HepG2 (cell line): ENCODE data around the gene USP8.

ENCODE experiments used
- CTCF ChIP-seq: sonication (generic); formaldehyde crosslinking; IDR thresholded peaks from 2 replicates; pipeline ENCODE4 v1.5.0; 2020; ENCODE audit warnings: mild to moderate bottlenecking, missing genetic modification reagents, moderate library complexity
- ELF1 ChIP-seq: sonication (generic); formaldehyde crosslinking; IDR thresholded peaks from 2 replicates; pipeline ENCODE4 v1.4.0; 2020; ENCODE audit warnings: missing genetic modification reagents
- EP300 ChIP-seq, 3 experiments: sonication (generic) in 1 of 3; formaldehyde crosslinking in 1 of 3; IDR thresholded peaks; 2 replicates each; pipeline versions ENCODE4 v1.5.1 to v1.6.1; 2011 to 2020; ENCODE audit warnings: low read depth in 2 of 3, low read length in 2 of 3, borderline replicate concordance in 1 of 3, improper control_type of control experiment in 1 of 3, mild to moderate bottlenecking in 1 of 3, missing genetic modification reagents in 1 of 3, moderate library complexity in 1 of 3
- ETS1 ChIP-seq: sonication (generic); formaldehyde crosslinking; IDR thresholded peaks from 2 replicates; pipeline ENCODE4 v1.4.0; 2020; ENCODE audit warnings: missing genetic modification reagents
- HOMEZ ChIP-seq: IDR thresholded peaks from 2 replicates; pipeline ENCODE4 v1.6.1; 2016; ENCODE audit warnings: low read depth
- JUN ChIP-seq: sonication (generic); formaldehyde crosslinking; IDR thresholded peaks from 2 replicates; pipeline ENCODE4 v1.4.0; 2020; ENCODE audit warnings: mild to moderate bottlenecking, missing genetic modification reagents
- MEIS1 ChIP-seq: sonication (generic); formaldehyde crosslinking; IDR thresholded peaks from 2 replicates; pipeline ENCODE4 v1.9.0; 2021; ENCODE audit warnings: mild to moderate bottlenecking, missing genetic modification reagents, moderate library complexity, borderline replicate concordance
- PBX2 ChIP-seq: IDR thresholded peaks from 2 replicates; pipeline ENCODE4 v1.6.1; 2016; ENCODE audit warnings: control low read depth
- RORA ChIP-seq: sonication (generic); formaldehyde crosslinking; IDR thresholded peaks from 2 replicates; pipeline ENCODE4 v1.5.0; 2020; ENCODE audit warnings: mild to moderate bottlenecking, missing genetic modification reagents, moderate library complexity
- SMC3 ChIP-seq: IDR thresholded peaks from 2 replicates; pipeline ENCODE4 v1.6.1; 2011; ENCODE audit warnings: low read length, improper control_type of control experiment
- TF ChIP-seq, protein P1 (sequence below): sonication (generic); formaldehyde crosslinking; conservative IDR thresholded peaks from 2 replicates; pipeline ENCODE4 v1.5.0; 2020; ENCODE audit warnings: missing genetic modification reagents
- TF ChIP-seq, protein P2 (sequence below): sonication (generic); formaldehyde crosslinking; IDR thresholded peaks from 2 replicates; pipeline ENCODE4 v1.5.1; 2020; ENCODE audit warnings: mild to moderate bottlenecking, missing genetic modification reagents, borderline replicate concordance

DNA sequence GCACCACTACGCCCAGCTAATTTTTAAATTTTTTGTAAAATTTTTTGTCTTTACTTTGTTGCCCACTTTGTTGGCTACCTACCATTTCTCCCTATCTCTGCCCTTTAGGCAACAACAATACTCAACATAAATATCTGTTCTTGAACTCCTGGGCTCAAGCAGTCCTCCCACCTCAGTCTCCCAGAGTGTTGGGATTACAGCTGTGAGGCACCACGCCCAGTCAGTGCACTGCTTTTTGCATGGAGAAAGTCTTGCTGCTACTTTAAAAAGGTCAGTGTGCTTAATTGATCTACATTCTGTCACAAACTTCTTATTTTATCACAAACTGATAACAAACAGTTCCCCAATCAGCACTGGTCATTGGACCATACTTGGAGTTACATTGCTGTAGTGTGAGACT lies 8.0 kb downstream of the USP8 start:
- TF ChIP-seq EP300 (IDR thresholded peaks at IDR 0.05; ENCODE audit: low read depth in 2 of 2, low read length in 2 of 2) = no peak
- no peak for TF ChIP-seq EP300 (CRISPR knock-in tag; IDR thresholded peaks at IDR 0.05; ENCODE audit: borderline replicate concordance)
- TF ChIP-seq, protein P1, sequence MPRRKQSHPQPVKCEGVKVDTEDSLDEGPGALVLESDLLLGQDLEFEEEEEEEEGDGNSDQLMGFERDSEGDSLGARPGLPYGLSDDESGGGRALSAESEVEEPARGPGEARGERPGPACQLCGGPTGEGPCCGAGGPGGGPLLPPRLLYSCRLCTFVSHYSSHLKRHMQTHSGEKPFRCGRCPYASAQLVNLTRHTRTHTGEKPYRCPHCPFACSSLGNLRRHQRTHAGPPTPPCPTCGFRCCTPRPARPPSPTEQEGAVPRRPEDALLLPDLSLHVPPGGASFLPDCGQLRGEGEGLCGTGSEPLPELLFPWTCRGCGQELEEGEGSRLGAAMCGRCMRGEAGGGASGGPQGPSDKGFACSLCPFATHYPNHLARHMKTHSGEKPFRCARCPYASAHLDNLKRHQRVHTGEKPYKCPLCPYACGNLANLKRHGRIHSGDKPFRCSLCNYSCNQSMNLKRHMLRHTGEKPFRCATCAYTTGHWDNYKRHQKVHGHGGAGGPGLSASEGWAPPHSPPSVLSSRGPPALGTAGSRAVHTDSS (CRISPR knock-in tag) = no peak
- no peak for TF ChIP-seq RORA (CRISPR knock-in tag)
- no peak for TF ChIP-seq HOMEZ (CRISPR knock-in tag)
- TF ChIP-seq ETS1 (CRISPR knock-in tag) = no peak
- TF ChIP-seq JUN (CRISPR knock-in tag) = no peak
- TF ChIP-seq ELF1 = no peak
- TF ChIP-seq, protein P2, sequence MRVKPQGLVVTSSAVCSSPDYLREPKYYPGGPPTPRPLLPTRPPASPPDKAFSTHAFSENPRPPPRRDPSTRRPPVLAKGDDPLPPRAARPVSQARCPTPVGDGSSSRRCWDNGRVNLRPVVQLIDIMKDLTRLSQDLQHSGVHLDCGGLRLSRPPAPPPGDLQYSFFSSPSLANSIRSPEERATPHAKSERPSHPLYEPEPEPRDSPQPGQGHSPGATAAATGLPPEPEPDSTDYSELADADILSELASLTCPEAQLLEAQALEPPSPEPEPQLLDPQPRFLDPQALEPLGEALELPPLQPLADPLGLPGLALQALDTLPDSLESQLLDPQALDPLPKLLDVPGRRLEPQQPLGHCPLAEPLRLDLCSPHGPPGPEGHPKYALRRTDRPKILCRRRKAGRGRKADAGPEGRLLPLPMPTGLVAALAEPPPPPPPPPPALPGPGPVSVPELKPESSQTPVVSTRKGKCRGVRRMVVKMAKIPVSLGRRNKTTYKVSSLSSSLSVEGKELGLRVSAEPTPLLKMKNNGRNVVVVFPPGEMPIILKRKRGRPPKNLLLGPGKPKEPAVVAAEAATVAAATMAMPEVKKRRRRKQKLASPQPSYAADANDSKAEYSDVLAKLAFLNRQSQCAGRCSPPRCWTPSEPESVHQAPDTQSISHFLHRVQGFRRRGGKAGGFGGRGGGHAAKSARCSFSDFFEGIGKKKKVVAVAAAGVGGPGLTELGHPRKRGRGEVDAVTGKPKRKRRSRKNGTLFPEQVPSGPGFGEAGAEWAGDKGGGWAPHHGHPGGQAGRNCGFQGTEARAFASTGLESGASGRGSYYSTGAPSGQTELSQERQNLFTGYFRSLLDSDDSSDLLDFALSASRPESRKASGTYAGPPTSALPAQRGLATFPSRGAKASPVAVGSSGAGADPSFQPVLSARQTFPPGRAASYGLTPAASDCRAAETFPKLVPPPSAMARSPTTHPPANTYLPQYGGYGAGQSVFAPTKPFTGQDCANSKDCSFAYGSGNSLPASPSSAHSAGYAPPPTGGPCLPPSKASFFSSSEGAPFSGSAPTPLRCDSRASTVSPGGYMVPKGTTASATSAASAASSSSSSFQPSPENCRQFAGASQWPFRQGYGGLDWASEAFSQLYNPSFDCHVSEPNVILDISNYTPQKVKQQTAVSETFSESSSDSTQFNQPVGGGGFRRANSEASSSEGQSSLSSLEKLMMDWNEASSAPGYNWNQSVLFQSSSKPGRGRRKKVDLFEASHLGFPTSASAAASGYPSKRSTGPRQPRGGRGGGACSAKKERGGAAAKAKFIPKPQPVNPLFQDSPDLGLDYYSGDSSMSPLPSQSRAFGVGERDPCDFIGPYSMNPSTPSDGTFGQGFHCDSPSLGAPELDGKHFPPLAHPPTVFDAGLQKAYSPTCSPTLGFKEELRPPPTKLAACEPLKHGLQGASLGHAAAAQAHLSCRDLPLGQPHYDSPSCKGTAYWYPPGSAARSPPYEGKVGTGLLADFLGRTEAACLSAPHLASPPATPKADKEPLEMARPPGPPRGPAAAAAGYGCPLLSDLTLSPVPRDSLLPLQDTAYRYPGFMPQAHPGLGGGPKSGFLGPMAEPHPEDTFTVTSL = no peak
- no peak for TF ChIP-seq SMC3
- no peak for TF ChIP-seq PBX2
- TF ChIP-seq CTCF = no peak
- TF ChIP-seq MEIS1 (CRISPR knock-in tag) = no peak
